Neural progenitor cell (in vitro differentiated cells): ENCODE measurements around the gene CCDC61. TPM values are rescaled to one million over a fixed set of nuclear protein-coding genes. Genes with fewer than 3 reads are reported as not detected.

Source experiments
- DNase-seq: peaks from one replicate; pipeline ENCODE4 v3.0.0-alpha.2; 2016; ENCODE audit warnings: low spot score
- H2AFZ ChIP-seq: fragments of 200-600 bp; sonication (generic); replicated peaks from 2 replicates; pipeline ENCODE4 v1.6.1; 2016; ENCODE audit warnings: antibody characterized with exemption
- H3F3A ChIP-seq: fragments of 200-600 bp; sonication (generic); 2 replicates; pipeline ENCODE4 v1.6.1; 2016; ENCODE audit warnings: antibody characterized with exemption, low read depth
- H3K27ac ChIP-seq: fragments of 200-600 bp; sonication (generic); 2 replicates; pipeline ENCODE4 v1.5.1; 2016; ENCODE audit warnings: mild to moderate bottlenecking
- H3K27me3 ChIP-seq: fragments of 200-600 bp; sonication (generic); 2 replicates; pipeline ENCODE4 v1.6.1; 2016; ENCODE audit warnings: mild to moderate bottlenecking, moderate library complexity
- H3K36me3 ChIP-seq: fragments of 200-600 bp; sonication (generic); 2 replicates; pipeline ENCODE4 v1.5.1; 2016
- H3K4me1 ChIP-seq: fragments of 200-600 bp; sonication (generic); 2 replicates; pipeline ENCODE4 v1.6.1; 2016; ENCODE audit warnings: mixed run types
- H3K4me2 ChIP-seq: fragments of 200-600 bp; sonication (generic); 2 replicates; pipeline ENCODE4 v1.6.1; 2016
- H3K4me3 ChIP-seq: fragments of 200-600 bp; sonication (generic); 2 replicates; pipeline ENCODE4 v1.5.1; 2016
- H3K79me2 ChIP-seq: fragments of 200-600 bp; sonication (generic); 2 replicates; pipeline ENCODE4 v1.6.1; 2016; ENCODE audit warnings: low read depth
- H3K9ac ChIP-seq: fragments of 200-600 bp; sonication (generic); 2 replicates; pipeline ENCODE4 v1.6.1; 2016
- H3K9me3 ChIP-seq: fragments of 200-600 bp; sonication (generic); 2 replicates; pipeline ENCODE4 v1.5.1; 2016; ENCODE audit warnings: low read depth
- H4K20me1 ChIP-seq: fragments of 200-600 bp; sonication (generic); 2 replicates; pipeline ENCODE4 v1.6.1; 2016; ENCODE audit warnings: low read depth
- H3K27ac Mint-ChIP-seq: 3 replicates; pipeline ENCODE4 v1.8.0; 2021; ENCODE audit warnings: mixed read lengths
- H3K27me3 Mint-ChIP-seq: 2 replicates; pipeline ENCODE4 v1.8.0; 2022; ENCODE audit warnings: low read depth, mild to moderate bottlenecking, inconsistent platforms, moderate library complexity, mixed read lengths; ENCODE audit not compliant: insufficient read depth
- H3K36me3 Mint-ChIP-seq: 3 replicates; pipeline ENCODE4 v1.8.0; 2021; ENCODE audit warnings: mixed read lengths
- H3K4me1 Mint-ChIP-seq: 3 replicates; pipeline ENCODE4 v1.8.0; 2021; ENCODE audit warnings: mixed read lengths
- H3K4me3 Mint-ChIP-seq: 3 replicates; pipeline ENCODE4 v1.8.0; 2021; ENCODE audit warnings: mild to moderate bottlenecking, moderate library complexity, mixed read lengths
- H3K9me3 Mint-ChIP-seq: 3 replicates; pipeline ENCODE4 v1.8.0; 2020; ENCODE audit warnings: mixed read lengths
- EZH2 ChIP-seq: fragments of 200-600 bp; sonication (generic); IDR thresholded peaks from 2 replicates; pipeline ENCODE4 v1.6.1; 2017; ENCODE audit warnings: antibody characterized with exemption, mild to moderate bottlenecking, moderate library complexity
- EZH2phosphoT487 ChIP-seq: fragments of 200-600 bp; sonication (generic); IDR thresholded peaks from 2 replicates; pipeline ENCODE4 v1.6.1; 2017; ENCODE audit warnings: antibody characterized with exemption
- total RNA-seq: library from RNA; depleted of rRNA; stranded (reverse); fragments of >200 nt; gene quantifications from 2 replicates; pipeline ENCODE4 v1.2.3, GENCODE V29; 2015; ENCODE audit warnings: low replicate concordance
- TF ChIP-seq, protein P1 (sequence below): fragments of 200-600 bp; sonication (generic); IDR thresholded peaks from 2 replicates; pipeline ENCODE4 v1.5.1; 2017; ENCODE audit warnings: antibody characterized with exemption, mild to moderate bottlenecking

CCDC61 gene
- total RNA-seq, 1 donor from 2014 or later = 5.7 TPM

GRCh38 chr19:45971260-45971902, 23.9 kb upstream of the CCDC61 start:
- Histone ChIP-seq H2AFZ (no peak overlapping the region), H3K36me3 (no peaks in the 10 kb centered on the region), H3K4me2 (no peak overlapping the region), H3K9ac (no peak overlapping the region), H3K4me1 (no peaks in the 10 kb centered on the region), H3K27ac (no peak overlapping the region), H4K20me1 (peaks cover 16% of the 10 kb centered on the region), H3K79me2 (no peaks in the 10 kb centered on the region), H3K4me3 (no peak overlapping the region), H3F3A (peaks cover 24% of the 10 kb centered on the region), H3K27me3 (peaks cover 33% of the 10 kb centered on the region), H3K9me3 (no peaks in the 10 kb centered on the region)
- H3K27ac Mint-ChIP-seq = no peak overlapping the region
- peaks cover 45% of the 10 kb centered on the region for H3K4me1 Mint-ChIP-seq
- H3K27me3 Mint-ChIP-seq = peaks cover 3% of the 10 kb centered on the region
- H3K4me3 Mint-ChIP-seq = peak overlapping the region; percentile 93
- no peak for DNase-seq
- no peaks in the 10 kb centered on the region for H3K9me3 Mint-ChIP-seq
- H3K36me3 Mint-ChIP-seq = peaks cover 14% of the 10 kb centered on the region
- TF ChIP-seq, protein P1, sequence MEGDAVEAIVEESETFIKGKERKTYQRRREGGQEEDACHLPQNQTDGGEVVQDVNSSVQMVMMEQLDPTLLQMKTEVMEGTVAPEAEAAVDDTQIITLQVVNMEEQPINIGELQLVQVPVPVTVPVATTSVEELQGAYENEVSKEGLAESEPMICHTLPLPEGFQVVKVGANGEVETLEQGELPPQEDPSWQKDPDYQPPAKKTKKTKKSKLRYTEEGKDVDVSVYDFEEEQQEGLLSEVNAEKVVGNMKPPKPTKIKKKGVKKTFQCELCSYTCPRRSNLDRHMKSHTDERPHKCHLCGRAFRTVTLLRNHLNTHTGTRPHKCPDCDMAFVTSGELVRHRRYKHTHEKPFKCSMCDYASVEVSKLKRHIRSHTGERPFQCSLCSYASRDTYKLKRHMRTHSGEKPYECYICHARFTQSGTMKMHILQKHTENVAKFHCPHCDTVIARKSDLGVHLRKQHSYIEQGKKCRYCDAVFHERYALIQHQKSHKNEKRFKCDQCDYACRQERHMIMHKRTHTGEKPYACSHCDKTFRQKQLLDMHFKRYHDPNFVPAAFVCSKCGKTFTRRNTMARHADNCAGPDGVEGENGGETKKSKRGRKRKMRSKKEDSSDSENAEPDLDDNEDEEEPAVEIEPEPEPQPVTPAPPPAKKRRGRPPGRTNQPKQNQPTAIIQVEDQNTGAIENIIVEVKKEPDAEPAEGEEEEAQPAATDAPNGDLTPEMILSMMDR = no peak
- TF ChIP-seq EZH2 (no peak), EZH2phosphoT487 (no peak)

DNA sequence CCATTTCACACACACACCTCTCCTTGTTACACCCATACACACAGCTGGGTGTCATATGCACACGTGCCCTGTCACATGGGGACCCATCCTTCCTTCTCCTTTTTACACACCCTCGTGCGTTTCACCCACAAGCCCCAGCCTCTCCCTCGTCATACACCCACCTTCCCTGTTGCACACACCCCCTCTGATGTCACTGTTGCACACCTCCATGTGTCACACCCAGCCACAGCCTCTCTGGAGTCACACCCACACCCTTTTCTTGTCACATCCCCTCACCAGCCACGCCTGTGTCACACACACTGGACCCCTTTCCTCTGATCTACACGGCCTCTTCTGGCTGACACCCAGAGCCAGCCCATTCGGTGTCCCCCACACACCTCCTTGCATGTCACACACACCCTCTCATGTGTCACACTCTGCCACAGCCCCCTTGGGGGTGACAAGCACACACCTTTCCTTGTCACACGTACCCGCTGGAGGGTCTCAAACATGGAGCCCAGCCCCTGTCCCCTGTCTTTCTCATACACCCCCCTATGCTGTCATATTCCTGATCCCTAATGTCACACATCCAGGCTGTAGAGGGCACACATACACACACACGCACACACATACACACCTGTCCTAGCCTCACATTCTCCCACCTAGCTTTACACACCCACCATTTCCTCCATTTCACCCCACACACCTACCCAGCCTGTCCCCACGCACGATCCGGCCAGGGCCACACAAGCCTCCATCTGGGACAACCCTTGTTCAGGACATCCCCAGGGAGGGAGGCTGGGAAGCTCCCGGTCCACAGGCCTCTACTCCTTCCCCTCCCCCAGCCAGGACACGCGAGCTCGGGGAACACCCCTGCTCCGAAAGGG, 23.0 kb upstream of the CCDC61 start:
- peaks cover 14% of the 10 kb centered on the region for H3K36me3 Mint-ChIP-seq
- Histone ChIP-seq H3F3A (peaks cover 22% of the 10 kb centered on the region), H3K4me1 (no peaks in the 10 kb centered on the region), H2AFZ (no peak overlapping the region), H3K9me3 (no peaks in the 10 kb centered on the region), H3K4me2 (peak overlapping the region; percentile 87), H4K20me1 (peaks cover 10% of the 10 kb centered on the region), H3K79me2 (no peaks in the 10 kb centered on the region), H3K9ac (no peak overlapping the region), H3K4me3 (peak overlapping the region; percentile 77), H3K27ac (no peak overlapping the region), H3K27me3 (peaks cover 33% of the 10 kb centered on the region), H3K36me3 (no peaks in the 10 kb centered on the region)
- H3K27ac Mint-ChIP-seq = peak overlapping the region; percentile 54
- TF ChIP-seq EZH2 (no peak), EZH2phosphoT487 (no peak)
- TF ChIP-seq, protein P1 = no peak
- H3K9me3 Mint-ChIP-seq = no peaks in the 10 kb centered on the region
- DNase-seq = no peak
- H3K4me3 Mint-ChIP-seq = peak overlapping the region; percentile 93
- peaks cover 50% of the 10 kb centered on the region for H3K4me1 Mint-ChIP-seq
- peaks cover 8% of the 10 kb centered on the region for H3K27me3 Mint-ChIP-seq

GRCh38 chr19:45972947-45973540, 22.2 kb upstream of the CCDC61 start:
- TF ChIP-seq, protein P1 = no peak
- no peak for TF ChIP-seq EZH2
- TF ChIP-seq EZH2phosphoT487 = no peak
- H3K4me1 ChIP-seq = no peaks in the 10 kb centered on the region
- H3F3A ChIP-seq = peaks cover 20% of the 10 kb centered on the region
- Mint-ChIP-seq H3K9me3 (no peaks in the 10 kb centered on the region), H3K27ac (peak overlapping the region; percentile 54), H3K27me3 (peaks cover 9% of the 10 kb centered on the region), H3K36me3 (peaks cover 12% of the 10 kb centered on the region), H3K4me3 (peak overlapping the region; percentile 93), H3K4me1 (peaks cover 54% of the 10 kb centered on the region)
- peaks cover 33% of the 10 kb centered on the region for H3K27me3 ChIP-seq
- no peaks in the 10 kb centered on the region for H3K9me3 ChIP-seq
- H3K4me2 ChIP-seq = peak overlapping the region; percentile 87
- no peaks in the 10 kb centered on the region for H3K36me3 ChIP-seq
- peak; percentile 68 for DNase-seq
- H4K20me1 ChIP-seq = peaks cover 8% of the 10 kb centered on the region
- no peak overlapping the region for H3K27ac ChIP-seq
- no peak overlapping the region for H3K9ac ChIP-seq
- peak overlapping the region; percentile 77 for H3K4me3 ChIP-seq
- no peaks in the 10 kb centered on the region for H3K79me2 ChIP-seq
- H2AFZ ChIP-seq = no peak overlapping the region
